D721Med (cell line): ENCODE measurements around the gene OR6S1.

Source experiments
- DNase-seq: peaks from one replicate; pipeline ENCODE4 v3.0.0; 2011; ENCODE audit warnings: low spot score; ENCODE audit not compliant: insufficient read length
- FAIRE-seq: peaks from 2 replicates; lab custom pipeline; 2011; peaks lifted over from hg19 to GRCh38; lab: Jason Lieb, UNC
- TF ChIP-seq, protein P1 (sequence below): IDR thresholded peaks from 2 replicates; pipeline ENCODE4 v1.5.1; 2012; ENCODE audit warnings: mild to moderate bottlenecking, control low read depth; ENCODE audit not compliant: insufficient read depth; ENCODE audit errors: missing control alignments

OR6S1 gene

DNA sequence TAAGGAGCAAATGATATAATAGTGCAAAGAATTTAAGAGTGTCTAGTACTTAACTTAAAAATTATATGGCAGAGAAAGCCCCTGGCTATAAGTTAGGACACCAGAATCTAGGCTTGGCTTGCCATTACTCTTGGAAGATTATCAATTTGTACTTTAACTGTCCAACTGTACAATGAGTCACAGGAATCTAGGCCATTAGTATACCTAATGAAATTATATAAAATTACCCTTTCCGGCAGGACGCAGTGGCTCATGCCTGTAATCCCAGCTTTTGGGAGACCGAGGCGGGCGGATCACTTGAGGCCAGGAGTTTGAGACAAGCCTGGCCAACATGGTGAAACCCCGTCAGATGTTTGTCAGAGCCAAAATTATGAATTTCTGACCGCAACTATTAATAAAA is 691 bp upstream of the OR6S1 start:
- TF ChIP-seq, protein P1, sequence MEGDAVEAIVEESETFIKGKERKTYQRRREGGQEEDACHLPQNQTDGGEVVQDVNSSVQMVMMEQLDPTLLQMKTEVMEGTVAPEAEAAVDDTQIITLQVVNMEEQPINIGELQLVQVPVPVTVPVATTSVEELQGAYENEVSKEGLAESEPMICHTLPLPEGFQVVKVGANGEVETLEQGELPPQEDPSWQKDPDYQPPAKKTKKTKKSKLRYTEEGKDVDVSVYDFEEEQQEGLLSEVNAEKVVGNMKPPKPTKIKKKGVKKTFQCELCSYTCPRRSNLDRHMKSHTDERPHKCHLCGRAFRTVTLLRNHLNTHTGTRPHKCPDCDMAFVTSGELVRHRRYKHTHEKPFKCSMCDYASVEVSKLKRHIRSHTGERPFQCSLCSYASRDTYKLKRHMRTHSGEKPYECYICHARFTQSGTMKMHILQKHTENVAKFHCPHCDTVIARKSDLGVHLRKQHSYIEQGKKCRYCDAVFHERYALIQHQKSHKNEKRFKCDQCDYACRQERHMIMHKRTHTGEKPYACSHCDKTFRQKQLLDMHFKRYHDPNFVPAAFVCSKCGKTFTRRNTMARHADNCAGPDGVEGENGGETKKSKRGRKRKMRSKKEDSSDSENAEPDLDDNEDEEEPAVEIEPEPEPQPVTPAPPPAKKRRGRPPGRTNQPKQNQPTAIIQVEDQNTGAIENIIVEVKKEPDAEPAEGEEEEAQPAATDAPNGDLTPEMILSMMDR = no peak

DNA sequence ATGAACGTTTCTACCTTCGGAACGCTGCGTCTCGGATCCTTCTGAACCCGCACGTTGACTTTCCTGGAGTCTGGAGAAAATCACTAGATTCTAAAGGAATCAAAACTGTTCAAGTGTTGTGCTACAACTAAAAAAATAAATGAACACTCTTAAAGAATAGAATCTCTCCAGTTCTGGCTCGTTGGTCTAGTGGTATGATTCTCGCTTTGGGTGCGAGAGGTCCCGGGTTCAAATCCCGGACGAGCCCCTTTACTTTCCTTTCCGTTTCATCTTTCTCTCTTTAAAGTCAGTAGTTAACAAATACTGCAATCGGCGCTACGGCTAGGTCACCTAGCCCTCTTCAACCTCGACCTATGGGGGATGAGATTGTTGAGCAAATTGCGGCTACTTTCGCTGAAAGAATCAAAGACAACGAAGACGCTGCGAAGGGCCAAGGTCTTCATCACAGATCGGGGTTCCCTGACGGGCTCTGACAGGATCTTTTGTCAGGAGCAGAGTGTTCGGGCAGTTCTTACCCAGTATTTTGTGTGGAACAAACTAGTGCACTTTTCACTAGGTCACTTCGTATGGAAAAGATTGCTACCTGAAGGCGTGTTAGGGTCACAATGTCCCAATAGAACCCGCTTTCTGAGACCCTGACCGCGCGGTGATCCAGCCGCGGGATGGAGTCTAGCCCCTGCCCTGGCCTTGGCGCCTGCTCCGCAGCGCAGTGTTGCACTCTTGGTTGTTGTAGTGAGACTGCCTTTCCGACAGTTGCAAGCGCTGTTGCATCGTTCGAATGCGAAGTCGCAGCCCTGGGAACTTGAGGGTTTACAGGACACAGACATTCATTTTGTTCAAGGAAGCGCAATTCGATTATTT is 8.4 kb downstream of the OR6S1 start:
- FAIRE-seq (no peak), DNase-seq (no peak)
- TF ChIP-seq, protein P1 = no peak

More for the DNA sequence above, 691 bp upstream of the OR6S1 start:
- no peak for FAIRE-seq
- DNase-seq = no peak

DNA sequence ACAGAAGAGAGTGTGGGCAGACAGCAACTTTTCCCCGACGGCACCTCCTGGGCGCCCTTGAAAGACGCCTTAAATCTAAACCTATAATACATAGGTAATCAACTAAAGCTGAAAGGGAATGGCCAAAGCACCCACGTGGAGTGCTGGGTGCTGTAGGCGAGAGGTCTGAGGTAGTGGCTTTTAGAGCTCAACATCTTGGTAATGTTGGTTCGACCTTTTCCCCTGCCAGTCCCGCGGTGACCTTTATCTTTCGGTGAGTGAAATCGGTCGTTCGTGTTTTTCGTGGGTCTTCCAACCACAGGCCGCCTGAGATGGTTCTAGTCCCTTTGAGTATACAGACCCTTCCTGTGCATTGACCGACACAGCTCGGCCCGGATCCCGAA is 9.1 kb downstream of the OR6S1 start:
- TF ChIP-seq, protein P1 = no peak
- no peak for DNase-seq
- FAIRE-seq = no peak

DNA sequence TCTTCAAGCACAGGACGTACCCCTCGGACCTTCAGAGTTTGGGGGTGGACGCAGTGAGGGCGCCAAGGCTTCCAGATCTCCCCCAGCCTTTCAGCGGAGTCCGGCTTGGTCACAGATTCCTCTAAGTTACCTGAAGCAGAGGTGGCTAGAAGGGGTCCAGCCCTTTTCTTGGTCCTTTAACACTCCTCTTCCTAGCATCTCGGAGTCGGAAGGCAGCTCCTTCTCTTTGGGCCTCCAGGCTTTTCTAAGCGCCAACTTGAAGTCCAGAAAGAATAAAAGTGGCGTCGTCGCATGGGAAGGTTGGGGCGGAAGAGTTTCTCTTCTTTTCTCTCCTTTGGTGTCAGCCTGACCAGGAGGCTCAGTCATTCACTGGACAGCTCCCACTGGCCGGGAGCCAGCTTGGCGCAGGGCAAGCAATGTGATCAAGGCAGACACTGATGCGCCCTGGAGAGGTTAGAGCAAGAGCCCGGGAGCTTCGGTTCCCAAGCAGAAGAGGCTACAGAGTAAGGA is 9.6 kb downstream of the OR6S1 start:
- DNase-seq (no peak), FAIRE-seq (no peak)
- TF ChIP-seq, protein P1 = no peak

DNA sequence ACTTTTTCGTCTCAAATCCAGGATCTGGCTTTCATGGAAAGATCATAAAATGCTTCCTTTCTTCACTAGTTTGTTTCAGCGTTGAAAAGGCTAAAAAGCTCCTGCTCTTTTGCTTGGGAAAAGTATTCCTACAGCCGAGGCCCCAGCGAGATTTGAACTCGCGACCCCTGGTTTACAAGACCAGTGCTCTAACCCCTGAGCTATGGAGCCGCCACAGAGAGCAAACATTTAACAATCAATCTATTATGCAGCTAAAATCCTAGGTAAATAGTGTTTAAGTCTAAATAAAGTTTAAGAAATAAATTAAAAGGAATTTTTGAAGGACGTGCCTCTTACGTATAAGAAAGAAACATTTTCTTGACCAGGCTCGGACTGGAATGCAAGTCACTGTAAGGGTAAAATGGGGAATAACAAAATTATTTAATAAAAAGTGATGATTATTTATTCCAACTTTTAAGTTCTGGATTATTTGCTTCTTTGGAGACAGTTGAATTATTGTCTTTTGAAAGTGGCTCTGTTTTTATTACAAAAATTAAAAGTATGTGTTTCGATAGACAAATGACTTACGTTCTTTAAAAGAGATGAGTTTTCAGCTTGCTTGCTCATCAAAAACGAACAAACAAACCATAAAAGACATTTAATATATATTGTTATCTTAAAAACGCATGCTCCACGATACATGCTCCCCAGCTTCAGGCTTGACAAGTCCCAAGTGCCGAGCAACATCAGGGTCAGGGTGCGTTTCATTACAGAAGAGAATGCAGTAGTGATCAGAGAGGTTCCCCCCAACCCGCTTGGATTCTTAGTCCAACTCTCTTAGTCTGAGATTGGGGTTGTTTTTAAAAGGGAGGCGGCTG is 10.2 kb downstream of the OR6S1 start:
- DNase-seq (no peak), FAIRE-seq (no peak)
- TF ChIP-seq, protein P1 = no peak

DNA sequence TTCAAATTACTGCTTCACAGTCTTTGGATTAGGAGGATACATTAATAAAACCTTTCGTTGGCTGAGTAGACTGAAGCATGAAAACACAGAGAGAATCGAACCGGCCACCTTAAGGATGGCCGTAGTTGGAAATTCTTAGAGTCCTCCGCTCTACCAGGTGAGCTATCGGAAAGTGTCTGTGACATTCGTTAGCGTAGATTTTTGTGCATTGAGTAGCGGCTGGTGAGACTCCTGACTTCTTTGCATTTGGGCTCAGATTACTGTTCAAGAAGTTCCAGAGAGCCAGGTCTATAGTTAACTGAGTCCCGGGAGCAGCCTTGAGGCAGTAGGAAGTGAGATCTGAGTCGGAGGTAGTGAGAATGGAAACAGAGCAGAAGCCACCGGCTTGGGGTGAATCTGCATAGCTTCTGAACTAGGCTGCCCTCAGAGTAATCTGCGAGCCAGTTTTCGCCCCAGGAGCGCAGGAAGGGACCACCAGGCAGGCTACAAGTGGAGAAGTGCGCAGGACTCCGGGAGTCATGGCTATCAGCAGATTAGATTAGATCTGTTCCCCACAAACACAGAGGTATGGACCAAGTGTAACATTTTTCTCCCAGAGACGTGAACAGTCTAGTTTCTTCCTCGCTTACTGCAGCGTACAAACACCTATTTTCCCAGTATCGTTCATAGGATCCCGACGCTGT is 11.0 kb downstream of the OR6S1 start:
- TF ChIP-seq, protein P1 = no peak
- FAIRE-seq (no peak), DNase-seq (no peak)
